DND-41 (cell line): ENCODE results near the gene STK25.

Source experiments
- ATAC-seq: fragments of 200-7000 bp; cut with Tn5 transposase; 3 replicates; pipeline ENCODE4 v1.9.1; 2021; ENCODE audit warnings: low read depth; ENCODE audit not compliant: insufficient read depth
- DNase-seq: peaks from one replicate; pipeline ENCODE4 v3.0.0-alpha.2; 2020
- H2AFZ ChIP-seq: 2 replicates; pipeline ENCODE4 v1.6.0; 2012; ENCODE audit warnings: low read depth, low read length
- H3K27ac ChIP-seq: 2 replicates; pipeline ENCODE4 v1.5.1; 2012; ENCODE audit warnings: low read length, inconsistent platforms
- H3K27me3 ChIP-seq: fragments of 200-600 bp; sonication (generic); 2 replicates; pipeline ENCODE4 v1.6.0; 2012; ENCODE audit warnings: low read length, mild to moderate bottlenecking, inconsistent platforms; ENCODE audit not compliant: insufficient read depth, poor library complexity
- H3K36me3 ChIP-seq: 2 replicates; pipeline ENCODE4 v1.5.1; 2012; ENCODE audit warnings: low read length, inconsistent platforms; ENCODE audit not compliant: insufficient read depth
- H3K4me1 ChIP-seq: 2 replicates; pipeline ENCODE4 v1.5.1; 2012; ENCODE audit warnings: mild to moderate bottlenecking, low read length; ENCODE audit not compliant: insufficient read depth
- H3K4me2 ChIP-seq: 2 replicates; pipeline ENCODE4 v1.6.0; 2012; ENCODE audit warnings: mild to moderate bottlenecking, moderate library complexity, low read length, inconsistent platforms; ENCODE audit not compliant: insufficient read depth
- H3K4me3 ChIP-seq, 2 experiments: fragments of 200-600 bp in 1 of 2; shearing (Covaris generic) in 1 of 2; 2 replicates each; pipeline ENCODE4 v1.5.1; 2012 to 2016; ENCODE audit warnings: inconsistent platforms in 2 of 2, low read length in 2 of 2, mild to moderate bottlenecking in 2 of 2, low read depth in 1 of 2, moderate library complexity in 1 of 2
- H3K79me2 ChIP-seq: 2 replicates; pipeline ENCODE4 v1.6.0; 2012; ENCODE audit warnings: low read length, inconsistent platforms; ENCODE audit not compliant: insufficient read depth
- H3K9ac ChIP-seq: 2 replicates; pipeline ENCODE4 v1.6.0; 2012; ENCODE audit warnings: low read depth, mild to moderate bottlenecking, inconsistent platforms, low read length, moderate library complexity
- H3K9me3 ChIP-seq: 2 replicates; pipeline ENCODE4 v1.5.1; 2012; ENCODE audit warnings: low read length, moderate library complexity, mild to moderate bottlenecking, inconsistent platforms; ENCODE audit not compliant: insufficient read depth, severe bottlenecking
- H4K20me1 ChIP-seq: 2 replicates; pipeline ENCODE4 v1.6.0; 2012; ENCODE audit warnings: low read length; ENCODE audit not compliant: insufficient read depth
- CTCF ChIP-seq: IDR thresholded peaks from 2 replicates; pipeline ENCODE4 v1.5.1; 2012; ENCODE audit warnings: borderline replicate concordance, low read length, moderate library complexity, mild to moderate bottlenecking; ENCODE audit not compliant: poor library complexity, severe bottlenecking; ENCODE audit errors: extremely low read depth
- EZH2 ChIP-seq: IDR thresholded peaks from 3 replicates; pipeline ENCODE4 v1.6.1; 2012; ENCODE audit warnings: borderline replicate concordance, low read depth, mild to moderate bottlenecking, moderate library complexity, low read length, inconsistent platforms; ENCODE audit not compliant: severe bottlenecking

STK25 gene

GRCh38 chr2:241539616-241540374, 31.4 kb upstream of the STK25 start:
- Histone ChIP-seq H3K4me2 (no peak overlapping the region), H3K79me2 (no peaks in the 10 kb centered on the region), H3K4me3 (no peak overlapping the region), H2AFZ (no peak overlapping the region), H3K36me3 (no peaks in the 10 kb centered on the region), H3K9me3 (no peaks in the 10 kb centered on the region), H4K20me1 (no peaks in the 10 kb centered on the region), H3K9ac (no peak overlapping the region), H3K4me1 (no peaks in the 10 kb centered on the region), H3K27ac (no peak overlapping the region), H3K27me3 (no peaks in the 10 kb centered on the region)
- DNase-seq (no peak), ATAC-seq (no peak)
- no peak for TF ChIP-seq CTCF
- no peak for TF ChIP-seq EZH2

- DNase-seq: no peak
- H3K9ac ChIP-seq: no peak overlapping the region
- no peaks in the 10 kb centered on the region for H3K9me3 ChIP-seq
- H3K27me3 ChIP-seq: peaks cover 2% of the 10 kb centered on the region
- H4K20me1 ChIP-seq: no peaks in the 10 kb centered on the region
- no peak overlapping the region for H3K27ac ChIP-seq
- H3K4me1 ChIP-seq: no peaks in the 10 kb centered on the region
- TF ChIP-seq CTCF (no peak), EZH2 (no peak)
- H3K79me2 ChIP-seq: no peaks in the 10 kb centered on the region
- H3K4me3 ChIP-seq: no peak overlapping the region
- no peak for ATAC-seq
- no peak overlapping the region for H3K4me2 ChIP-seq
- no peaks in the 10 kb centered on the region for H3K36me3 ChIP-seq
- H2AFZ ChIP-seq: no peak overlapping the region
Observed at GRCh38 chr2:241538838-241539615, 30.6 kb upstream of the STK25 start.

- no peak overlapping the region for H3K4me3 ChIP-seq
- no peak overlapping the region for H3K4me2 ChIP-seq
- H3K27ac ChIP-seq: no peak overlapping the region
- ATAC-seq (no peak), DNase-seq (no peak)
- H3K9me3 ChIP-seq: no peaks in the 10 kb centered on the region
- H3K9ac ChIP-seq: no peak overlapping the region
- H3K27me3 ChIP-seq: peaks cover 2% of the 10 kb centered on the region
- H3K4me1 ChIP-seq: no peaks in the 10 kb centered on the region
- H2AFZ ChIP-seq: no peak overlapping the region
- H3K79me2 ChIP-seq: no peaks in the 10 kb centered on the region
- no peaks in the 10 kb centered on the region for H3K36me3 ChIP-seq
- no peak for TF ChIP-seq EZH2
- no peak for TF ChIP-seq CTCF
- no peaks in the 10 kb centered on the region for H4K20me1 ChIP-seq
Observed at GRCh38 chr2:241535871-241536655, 27.7 kb upstream of the STK25 start.
